Measurements from ENCODE around the gene TRIP13. TPM values are rescaled to one million over a fixed set of nuclear protein-coding genes. Genes with fewer than 3 reads are reported as not detected.

The TRIP13 gene
- total RNA-seq, 1 experiment from 2014 or later = 60.3 TPM

DNA sequence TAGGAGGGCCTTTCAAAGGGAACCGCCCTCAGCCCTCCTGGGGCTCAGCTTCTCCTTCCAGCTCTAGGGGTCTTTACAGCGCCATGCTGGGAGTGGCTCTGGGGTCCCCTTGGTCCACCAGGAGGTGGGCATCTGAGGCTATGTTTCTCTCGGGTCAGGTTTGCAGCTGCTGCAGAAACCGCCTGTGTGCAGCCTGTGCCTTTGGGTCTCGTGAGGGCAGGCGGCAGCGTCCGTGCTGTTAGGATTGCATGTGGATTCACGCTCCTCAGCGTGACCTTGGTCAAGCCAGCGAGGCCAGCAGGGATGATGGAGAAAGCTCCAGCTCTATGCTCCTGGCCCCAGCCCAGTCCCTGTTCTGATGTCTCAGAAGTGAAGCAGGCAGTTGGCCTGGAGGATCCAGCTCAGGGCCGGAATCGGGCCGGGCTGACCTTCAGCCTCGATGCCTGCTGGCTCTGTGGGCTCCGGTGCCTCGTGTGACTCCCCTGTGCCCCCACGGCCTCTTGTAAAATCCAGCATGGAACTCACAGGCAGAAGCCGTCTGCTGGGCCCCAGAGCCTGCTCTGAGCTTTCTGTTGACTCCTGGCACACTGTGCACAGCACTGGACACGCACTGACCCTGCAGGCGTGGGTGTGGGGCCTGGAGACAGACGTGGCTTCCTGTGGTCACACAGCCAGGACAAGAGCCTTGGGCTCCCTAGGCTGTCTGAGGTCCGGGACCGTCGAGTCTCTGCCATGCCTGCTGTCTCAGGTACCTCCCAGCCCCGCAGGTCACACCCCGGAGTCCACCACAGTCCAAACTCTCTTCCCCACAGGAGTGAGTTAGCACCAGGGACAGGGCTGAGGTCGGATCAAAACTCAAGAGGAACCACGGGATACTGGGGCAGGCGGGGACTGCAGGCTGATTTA, 54.3 kb downstream of the TRIP13 start:
- H3K4me3 ChIP-seq (ENCODE audit: insufficient read depth, low read depth, low read length) = no peak overlapping the region
- no peaks in the 10 kb centered on the region for H3K27me3 ChIP-seq (ENCODE audit: control insufficient read depth, insufficient read depth, low read length)
- no peaks in the 10 kb centered on the region for H3K36me3 ChIP-seq (replicated peaks; ENCODE audit: control insufficient read depth, insufficient read depth, low read length)
- peak; percentile 44 for DNase-seq

DNA sequence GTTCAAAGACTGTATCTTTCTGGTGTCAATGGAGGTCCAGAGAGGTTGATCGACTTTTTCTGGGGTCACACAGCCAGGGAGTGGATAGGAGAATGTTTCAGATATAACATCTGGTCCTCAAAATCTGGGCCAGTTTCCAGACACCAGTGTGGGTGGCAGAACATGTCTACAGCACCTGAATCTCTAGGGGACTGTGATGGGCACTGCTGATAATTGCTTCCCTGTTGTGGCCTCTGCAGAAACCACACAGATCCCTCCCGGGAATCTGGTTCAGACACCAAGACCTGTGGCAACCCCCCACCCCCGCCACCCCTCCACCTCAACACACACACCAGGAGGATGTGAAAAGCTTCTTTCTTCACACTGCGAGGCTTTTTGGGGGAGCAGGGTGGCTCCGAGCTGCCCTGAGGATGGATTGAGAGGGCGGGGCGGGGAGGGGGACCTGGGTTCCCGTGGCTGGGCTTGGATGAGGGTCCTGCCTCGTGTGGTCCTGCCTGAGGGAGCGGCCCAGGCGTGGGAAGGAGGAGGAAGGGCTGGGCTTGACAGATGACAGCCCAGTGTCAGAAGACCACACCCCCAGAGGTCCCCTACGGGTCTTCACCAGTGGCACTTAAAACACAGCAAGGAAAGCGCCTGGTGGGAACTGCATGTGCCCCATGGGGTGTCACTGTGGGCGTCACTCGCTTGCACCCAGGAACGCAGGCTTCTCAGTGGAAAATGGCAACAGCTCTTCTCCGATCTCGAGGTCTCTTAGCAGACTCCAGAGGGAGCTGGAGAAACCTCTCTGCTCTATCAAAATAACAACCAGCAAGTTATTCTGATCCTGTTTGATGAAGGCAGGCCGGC, 55.2 kb downstream of the TRIP13 start:
- no peaks in the 10 kb centered on the region for H3K36me3 ChIP-seq (replicated peaks; ENCODE audit: control insufficient read depth, insufficient read depth, low read length)
- peak; percentile 65 for DNase-seq
- no peak overlapping the region for H3K4me3 ChIP-seq (ENCODE audit: insufficient read depth, low read depth, low read length)
- no peaks in the 10 kb centered on the region for H3K27me3 ChIP-seq (ENCODE audit: control insufficient read depth, insufficient read depth, low read length)

GRCh38 chr5:948472-949274, 56.0 kb downstream of the TRIP13 start:
- Histone ChIP-seq H3K36me3 (replicated peaks; ENCODE audit: control insufficient read depth, insufficient read depth, low read length) (no peaks in the 10 kb centered on the region), H3K27me3 (ENCODE audit: control insufficient read depth, insufficient read depth, low read length) (no peaks in the 10 kb centered on the region), H3K4me3 (ENCODE audit: insufficient read depth, low read depth, low read length) (no peak overlapping the region)
- no peak for DNase-seq

DNA sequence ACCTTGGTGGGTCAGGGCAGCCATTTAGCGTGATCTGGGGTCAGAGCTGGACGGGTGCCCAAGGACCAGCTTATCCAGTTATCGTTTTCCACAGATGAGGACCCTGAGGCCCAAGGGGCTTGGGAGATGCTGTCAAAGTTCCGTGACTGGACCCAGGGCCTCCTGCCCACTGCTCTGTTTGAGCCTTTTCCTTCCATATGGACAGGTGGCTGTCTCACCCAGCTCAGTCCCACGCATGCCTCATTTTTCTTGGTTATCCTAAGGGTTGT, 56.5 kb downstream of the TRIP13 start:
- H3K36me3 ChIP-seq (replicated peaks; ENCODE audit: control insufficient read depth, insufficient read depth, low read length) = no peaks in the 10 kb centered on the region
- DNase-seq = no peak
- H3K4me3 ChIP-seq (ENCODE audit: insufficient read depth, low read depth, low read length) = no peak overlapping the region
- no peaks in the 10 kb centered on the region for H3K27me3 ChIP-seq (ENCODE audit: control insufficient read depth, insufficient read depth, low read length)

- H3K27me3 ChIP-seq (ENCODE audit: control insufficient read depth, insufficient read depth, low read length) = no peaks in the 10 kb centered on the region
These were observed 57.3 kb downstream of the TRIP13 start for GRCh38 chr5:949815-950560.

DNA sequence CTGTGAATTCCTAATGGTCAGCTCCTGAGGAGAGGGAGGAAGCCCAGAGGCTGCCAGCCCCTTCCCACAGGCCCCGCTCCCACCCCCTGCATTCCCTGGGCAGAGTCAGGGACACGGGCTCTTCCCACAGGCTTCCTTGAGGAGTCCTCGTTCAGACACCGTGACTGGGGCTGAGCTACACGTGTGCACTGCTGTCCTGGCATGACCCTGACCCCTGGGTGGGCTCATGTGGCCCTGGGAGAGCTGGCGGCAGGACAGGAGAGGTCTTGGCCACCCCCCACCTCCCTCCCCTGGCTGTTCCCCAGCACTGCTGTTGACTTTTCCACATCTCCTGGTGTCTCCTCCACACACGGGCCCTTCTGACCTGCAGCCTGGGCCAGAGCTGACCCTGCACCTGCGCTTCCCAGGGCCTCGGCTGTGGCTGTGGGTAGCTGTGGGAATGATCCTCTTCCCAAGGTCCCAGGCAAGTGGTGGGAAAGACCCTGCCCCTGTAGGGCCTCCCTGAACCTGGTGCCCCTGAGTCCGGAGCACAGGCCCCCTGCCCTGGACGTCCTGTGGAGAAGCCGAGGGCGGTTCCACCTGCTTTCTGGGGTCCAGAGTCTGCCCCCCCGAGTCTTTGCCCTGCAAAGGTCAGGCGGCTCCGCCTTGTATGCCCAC, 59.4 kb downstream of the TRIP13 start:
- no peak overlapping the region for H3K4me3 ChIP-seq (ENCODE audit: insufficient read depth, low read depth, low read length)
- no peaks in the 10 kb centered on the region for H3K27me3 ChIP-seq (ENCODE audit: control insufficient read depth, insufficient read depth, low read length)
- peak; percentile 46 for DNase-seq
- H3K36me3 ChIP-seq (replicated peaks; ENCODE audit: control insufficient read depth, insufficient read depth, low read length) = no peaks in the 10 kb centered on the region

More at GRCh38 chr5:949815-950560, 57.3 kb downstream of the TRIP13 start:
- no peak for DNase-seq
- H3K4me3 ChIP-seq (ENCODE audit: insufficient read depth, low read depth, low read length) = no peak overlapping the region
- H3K36me3 ChIP-seq (replicated peaks; ENCODE audit: control insufficient read depth, insufficient read depth, low read length) = no peaks in the 10 kb centered on the region

DNA sequence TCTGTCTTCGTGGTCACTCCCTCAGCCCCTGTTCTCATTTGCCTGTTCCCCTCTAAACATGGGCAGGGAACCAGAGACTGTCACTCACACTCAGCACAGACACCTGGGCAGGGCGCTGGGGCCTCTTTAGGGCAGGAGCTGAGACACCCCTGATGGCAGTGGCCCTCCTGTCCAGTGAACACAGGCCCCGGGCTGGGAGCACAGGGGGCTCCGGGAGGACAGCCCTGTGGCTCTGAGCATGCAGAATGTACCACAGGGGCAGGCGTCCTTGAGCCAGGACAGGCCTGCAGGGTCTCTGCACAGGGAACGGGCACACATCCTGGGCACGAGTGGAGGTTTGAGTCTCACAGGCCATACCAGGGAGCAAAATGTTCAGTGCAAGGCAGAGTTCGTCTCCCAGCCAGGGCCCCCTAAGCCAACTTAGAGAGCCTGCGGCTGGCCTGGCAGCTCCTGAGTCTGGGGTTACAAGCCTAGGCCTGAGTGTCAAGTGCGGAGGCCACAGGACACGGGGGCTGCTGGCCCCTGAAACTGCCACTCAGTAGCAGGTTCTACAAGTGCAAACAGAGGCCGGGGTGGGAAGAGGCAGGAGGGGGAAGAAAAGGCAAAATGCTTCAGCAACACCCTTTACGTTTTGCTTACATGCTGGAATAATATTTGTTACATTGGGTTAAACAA, 60.0 kb downstream of the TRIP13 start:
- no peaks in the 10 kb centered on the region for H3K27me3 ChIP-seq (ENCODE audit: control insufficient read depth, insufficient read depth, low read length)
- no peak for DNase-seq
- no peaks in the 10 kb centered on the region for H3K36me3 ChIP-seq (replicated peaks; ENCODE audit: control insufficient read depth, insufficient read depth, low read length)
- H3K4me3 ChIP-seq (ENCODE audit: insufficient read depth, low read depth, low read length) = no peak overlapping the region

- no peaks in the 10 kb centered on the region for H3K27me3 ChIP-seq (ENCODE audit: control insufficient read depth, insufficient read depth, low read length)
- H3K36me3 ChIP-seq (replicated peaks; ENCODE audit: control insufficient read depth, insufficient read depth, low read length) = no peaks in the 10 kb centered on the region
- H3K4me3 ChIP-seq (ENCODE audit: insufficient read depth, low read depth, low read length) = no peak overlapping the region
- no peak for DNase-seq
These were observed 61.1 kb downstream of the TRIP13 start for GRCh38 chr5:953535-954449.

DNA sequence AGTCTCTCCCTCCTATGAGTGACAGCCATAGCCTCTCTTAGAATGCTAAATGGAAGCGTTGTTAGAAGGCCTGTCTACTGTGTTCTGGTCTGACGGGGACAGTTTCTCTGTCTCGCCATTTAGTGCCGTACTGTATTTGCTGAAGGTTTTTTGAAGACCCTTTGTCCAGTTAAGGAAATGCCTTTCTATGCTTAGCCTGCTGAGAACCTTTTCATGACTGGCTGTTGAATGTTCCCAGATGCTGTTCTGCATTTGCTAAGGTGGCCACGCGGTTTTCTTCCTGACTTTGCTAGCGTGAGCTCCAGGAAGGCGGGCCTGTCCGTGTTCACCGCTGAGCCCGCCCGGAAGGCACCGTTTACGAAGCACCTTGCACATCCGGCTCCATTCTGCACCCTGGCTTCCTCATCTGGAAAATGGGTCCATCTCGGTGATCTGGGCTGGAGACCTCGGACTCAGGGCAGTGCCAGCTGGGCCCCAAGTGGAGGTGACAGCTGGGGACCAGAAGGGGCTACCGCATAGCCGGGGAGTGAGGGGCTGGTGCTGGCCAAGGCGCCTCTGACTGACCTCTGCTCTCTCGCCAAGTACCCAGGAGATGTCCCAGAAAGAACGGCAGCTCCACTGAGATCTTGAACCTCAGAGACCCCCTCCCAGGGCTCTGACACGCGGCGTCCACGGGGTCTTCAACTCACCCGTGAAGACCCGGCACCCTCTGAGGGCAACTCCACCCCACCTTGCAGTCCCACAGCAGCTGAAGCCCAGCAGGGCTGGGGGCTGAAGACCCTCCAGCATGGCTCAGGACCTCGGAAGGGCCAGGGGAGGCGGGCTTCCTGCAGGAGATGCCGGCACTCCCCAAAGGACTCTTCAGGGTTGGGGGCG, 63.4 kb downstream of the TRIP13 start:
- H3K4me3 ChIP-seq (ENCODE audit: insufficient read depth, low read depth, low read length) = no peak overlapping the region
- no peak for DNase-seq
- no peaks in the 10 kb centered on the region for H3K36me3 ChIP-seq (replicated peaks; ENCODE audit: control insufficient read depth, insufficient read depth, low read length)
- no peaks in the 10 kb centered on the region for H3K27me3 ChIP-seq (ENCODE audit: control insufficient read depth, insufficient read depth, low read length)

DNA sequence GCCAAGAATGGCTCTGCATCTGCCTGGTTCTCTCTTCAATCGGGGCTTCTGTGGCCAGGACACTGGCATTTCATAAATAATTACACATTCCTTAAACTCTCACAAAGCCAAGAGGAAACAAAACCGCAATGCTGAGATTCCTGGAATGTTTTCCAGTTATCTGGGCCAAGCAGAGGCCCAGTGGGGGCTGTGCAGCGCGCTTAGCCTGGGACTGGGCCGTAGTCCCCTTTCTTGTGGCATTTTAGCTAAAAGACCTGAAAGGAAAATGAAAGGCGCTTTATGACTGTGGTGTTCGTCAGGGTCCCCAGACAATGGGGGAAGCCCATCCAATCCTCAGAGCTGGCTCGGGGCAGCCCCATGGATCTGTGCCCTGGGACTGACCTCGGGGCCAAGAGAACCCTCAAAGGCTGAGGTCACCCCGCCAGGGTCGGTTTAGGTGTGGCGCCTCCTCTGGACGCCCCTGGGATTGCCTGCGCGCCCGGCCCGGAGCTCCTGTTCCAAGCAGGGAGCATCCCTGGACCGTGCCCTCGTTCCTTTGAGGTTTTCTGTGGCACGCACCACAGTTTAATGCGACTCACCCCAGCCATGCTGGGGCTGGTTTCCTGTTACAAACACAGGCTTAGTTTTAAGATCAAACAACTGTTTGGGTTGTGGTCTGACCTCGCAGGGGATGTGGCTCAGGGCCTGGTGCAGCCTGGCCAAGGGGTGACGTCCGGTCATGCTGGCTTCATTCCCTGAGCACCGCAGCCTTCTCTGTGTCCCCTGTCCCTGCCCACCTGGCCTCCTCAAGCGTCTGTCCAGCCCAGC, 64.5 kb downstream of the TRIP13 start:
- H3K27me3 ChIP-seq (ENCODE audit: control insufficient read depth, insufficient read depth, low read length) = no peaks in the 10 kb centered on the region
- H3K36me3 ChIP-seq (replicated peaks; ENCODE audit: control insufficient read depth, insufficient read depth, low read length) = no peaks in the 10 kb centered on the region
- peak; percentile 68 for DNase-seq
- no peak overlapping the region for H3K4me3 ChIP-seq (ENCODE audit: insufficient read depth, low read depth, low read length)

- Histone ChIP-seq H3K27me3 (ENCODE audit: control insufficient read depth, insufficient read depth, low read length) (no peaks in the 10 kb centered on the region), H3K4me3 (ENCODE audit: insufficient read depth, low read depth, low read length) (no peak overlapping the region), H3K36me3 (replicated peaks; ENCODE audit: control insufficient read depth, insufficient read depth, low read length) (no peaks in the 10 kb centered on the region)
- DNase-seq = peak; percentile 42
These were observed 65.2 kb downstream of the TRIP13 start for GRCh38 chr5:957748-958485.

Measured in H7 (cell line).